SK-N-MC (cell line): ENCODE measurements around the gene GLP1R.

ENCODE experiments used
- DNase-seq: peaks from one replicate; pipeline ENCODE4 v3.0.0-alpha.2; 2011; ENCODE audit warnings: low read depth, low spot score
- H3K27ac ChIP-seq: fragments of 200-600 bp; sonication (generic); 2 replicates; pipeline ENCODE4 v1.5.1; 2016; ENCODE audit warnings: mixed run types
- H3K36me3 ChIP-seq: fragments of 200-600 bp; sonication (generic); 2 replicates; pipeline ENCODE4 v1.6.1; 2017; ENCODE audit warnings: antibody characterized with exemption, low read length, mixed read lengths; ENCODE audit not compliant: insufficient read depth
- H3K4me3 ChIP-seq: fragments of 200-600 bp; sonication (generic); 2 replicates; pipeline ENCODE4 v1.5.1; 2016
- H3K9ac ChIP-seq: fragments of 200-600 bp; sonication (generic); 2 replicates; pipeline ENCODE4 v1.8.0; 2017; ENCODE audit warnings: mixed run types, mixed read lengths; ENCODE audit not compliant: insufficient read length
- H3K9me3 ChIP-seq: fragments of 200-600 bp; sonication (generic); 2 replicates; pipeline ENCODE4 v1.6.1; 2017; ENCODE audit warnings: low read depth, mild to moderate bottlenecking, antibody characterized with exemption, low read length, moderate library complexity, mixed read lengths
- EZH2 ChIP-seq: fragments of 200-600 bp; sonication (generic); IDR thresholded peaks from one replicate; pipeline ENCODE4 v1.6.1; 2017; ENCODE audit warnings: antibody characterized with exemption
- FOXP2 ChIP-seq: optimal IDR thresholded peaks from 2 replicates; pipeline ENCODE3; 2011; ENCODE audit warnings: mild to moderate bottlenecking, moderate library complexity; ENCODE audit not compliant: insufficient read depth; ENCODE audit errors: extremely low read length, control extremely low read depth
- POLR2AphosphoS5 ChIP-seq: IDR thresholded peaks from 2 replicates; pipeline ENCODE4 v1.6.1; 2012; ENCODE audit warnings: mild to moderate bottlenecking, low read depth, low read length, borderline replicate concordance

Gene GLP1R

GRCh38 chr6:39137245-39137644 lies 88.7 kb downstream of the GLP1R start:
- H3K9ac ChIP-seq, result no peak overlapping the region
- no peak overlapping the region for H3K4me3 ChIP-seq
- no peak overlapping the region for H3K27ac ChIP-seq
- no peaks in the 10 kb centered on the region for H3K36me3 ChIP-seq
- no peak for TF ChIP-seq EZH2
- TF ChIP-seq POLR2AphosphoS5, result no peak
- TF ChIP-seq FOXP2, result no peak
- no peak for DNase-seq
- H3K9me3 ChIP-seq, result no peaks in the 10 kb centered on the region
